SK-N-MC (cell line): ENCODE data around the gene DPP10.

Experiments
- DNase-seq: peaks from one replicate; pipeline ENCODE4 v3.0.0-alpha.2; 2011; ENCODE audit warnings: low read depth, low spot score
- H3K27ac ChIP-seq: fragments of 200-600 bp; sonication (generic); 2 replicates; pipeline ENCODE4 v1.5.1; 2016; ENCODE audit warnings: mixed run types
- H3K36me3 ChIP-seq: fragments of 200-600 bp; sonication (generic); 2 replicates; pipeline ENCODE4 v1.6.1; 2017; ENCODE audit warnings: antibody characterized with exemption, low read length, mixed read lengths; ENCODE audit not compliant: insufficient read depth
- H3K4me3 ChIP-seq: fragments of 200-600 bp; sonication (generic); 2 replicates; pipeline ENCODE4 v1.5.1; 2016
- H3K9ac ChIP-seq: fragments of 200-600 bp; sonication (generic); 2 replicates; pipeline ENCODE4 v1.8.0; 2017; ENCODE audit warnings: mixed run types, mixed read lengths; ENCODE audit not compliant: insufficient read length
- H3K9me3 ChIP-seq: fragments of 200-600 bp; sonication (generic); 2 replicates; pipeline ENCODE4 v1.6.1; 2017; ENCODE audit warnings: low read depth, mild to moderate bottlenecking, antibody characterized with exemption, low read length, moderate library complexity, mixed read lengths
- EZH2 ChIP-seq: fragments of 200-600 bp; sonication (generic); IDR thresholded peaks from one replicate; pipeline ENCODE4 v1.6.1; 2017; ENCODE audit warnings: antibody characterized with exemption
- FOXP2 ChIP-seq: optimal IDR thresholded peaks from 2 replicates; pipeline ENCODE3; 2011; ENCODE audit warnings: mild to moderate bottlenecking, moderate library complexity; ENCODE audit not compliant: insufficient read depth; ENCODE audit errors: extremely low read length, control extremely low read depth
- POLR2AphosphoS5 ChIP-seq: IDR thresholded peaks from 2 replicates; pipeline ENCODE4 v1.6.1; 2012; ENCODE audit warnings: mild to moderate bottlenecking, low read depth, low read length, borderline replicate concordance

The DPP10 gene

DNA sequence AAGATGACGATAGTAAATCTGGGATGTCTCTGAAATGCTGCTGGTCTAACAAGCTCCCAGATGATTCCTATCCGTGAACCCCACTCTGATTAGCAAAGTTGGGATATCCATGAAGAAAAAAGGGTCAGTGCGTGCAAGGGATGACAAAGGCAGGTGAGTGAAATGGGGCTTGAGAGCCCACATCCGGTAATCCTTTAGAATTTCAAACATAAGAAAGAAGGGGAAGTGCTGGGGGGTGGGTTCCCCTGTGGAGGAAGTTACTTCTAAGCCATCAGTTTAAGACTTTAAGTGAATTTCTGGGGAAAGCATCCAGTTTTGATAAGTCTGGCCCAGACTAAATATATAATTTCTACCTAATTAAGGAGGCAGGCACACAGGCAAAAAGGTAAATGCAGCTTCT, 209.5 kb downstream of the DPP10 start:
- Histone ChIP-seq H3K27ac (no peak overlapping the region), H3K9ac (no peak overlapping the region), H3K4me3 (no peak overlapping the region), H3K9me3 (no peaks in the 10 kb centered on the region), H3K36me3 (no peaks in the 10 kb centered on the region)
- TF ChIP-seq FOXP2: no peak
- TF ChIP-seq POLR2AphosphoS5: no peak
- TF ChIP-seq EZH2: no peak
- no peak for DNase-seq

DNA sequence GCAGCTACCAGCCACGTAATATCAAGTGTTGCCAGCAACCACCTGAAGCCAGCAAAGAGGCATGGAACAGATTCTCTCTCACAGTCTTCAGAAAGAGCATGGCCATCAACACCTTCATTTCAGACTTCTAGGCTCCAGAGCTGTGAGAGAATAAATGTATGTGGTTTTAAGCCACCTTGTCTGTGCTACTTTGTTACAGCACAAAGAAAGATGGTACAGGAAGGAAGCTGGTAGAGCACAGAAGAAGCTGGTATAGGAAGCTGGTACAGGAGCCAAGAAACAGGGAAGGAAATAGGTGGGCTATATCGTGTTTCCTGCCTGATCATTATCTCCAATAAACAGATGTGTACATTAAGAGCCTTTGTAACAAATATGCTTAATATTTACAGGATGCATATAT, 217.4 kb downstream of the DPP10 start:
- H3K36me3 ChIP-seq: no peaks in the 10 kb centered on the region
- no peak overlapping the region for H3K9ac ChIP-seq
- H3K9me3 ChIP-seq: no peaks in the 10 kb centered on the region
- no peak for DNase-seq
- no peak overlapping the region for H3K4me3 ChIP-seq
- H3K27ac ChIP-seq: no peak overlapping the region
- TF ChIP-seq EZH2 (no peak), FOXP2 (no peak), POLR2AphosphoS5 (no peak)

DNA sequence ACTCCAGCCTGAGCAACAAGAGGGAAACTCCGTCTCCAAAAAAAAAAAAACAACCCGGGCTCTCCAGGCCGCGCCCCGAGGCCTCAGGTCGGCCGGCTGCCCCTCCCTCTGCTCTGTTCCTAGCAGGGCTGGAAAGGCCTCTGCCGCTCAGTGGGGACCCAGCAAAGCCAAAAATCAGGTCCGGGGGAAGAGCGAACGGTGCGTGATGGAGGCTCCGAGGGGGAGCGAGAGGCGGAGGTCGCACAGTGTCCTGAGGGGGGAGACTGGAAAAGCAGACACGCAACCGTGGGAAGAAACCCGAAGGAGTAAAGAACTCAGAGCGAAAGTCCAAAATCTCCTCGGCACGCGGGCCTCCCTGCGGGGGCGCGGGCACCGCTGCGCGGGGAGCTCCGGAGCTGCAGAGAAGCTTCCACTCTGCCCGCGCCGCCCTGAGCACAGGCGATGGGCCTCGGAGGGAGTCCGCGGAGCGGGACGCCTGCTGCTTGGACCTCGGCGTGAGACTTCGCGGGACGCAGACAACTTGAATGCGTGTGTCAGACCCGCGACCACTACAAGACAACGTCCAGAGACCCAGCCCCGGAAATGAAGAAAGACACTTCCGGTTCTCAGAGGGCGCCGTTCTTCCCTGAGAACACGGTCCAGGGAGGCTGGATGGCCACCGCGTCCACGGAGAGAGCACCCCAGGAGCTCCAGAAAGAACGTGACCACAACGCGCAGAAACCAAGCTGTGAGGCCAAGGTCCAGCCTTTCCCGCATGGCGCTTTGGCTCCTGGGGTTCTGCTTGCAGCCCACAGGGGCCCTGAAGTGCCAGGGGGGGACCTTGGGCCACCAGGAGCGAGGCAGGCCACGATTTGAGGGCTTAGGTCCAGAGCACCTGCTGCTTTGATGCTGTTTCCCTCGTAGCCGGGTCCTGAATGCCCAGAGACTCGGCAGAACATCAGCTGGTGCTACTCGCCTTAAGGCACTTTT, 219.8 kb downstream of the DPP10 start:
- Histone ChIP-seq H3K36me3 (no peaks in the 10 kb centered on the region), H3K9ac (no peak overlapping the region), H3K9me3 (no peaks in the 10 kb centered on the region), H3K27ac (no peak overlapping the region), H3K4me3 (no peak overlapping the region)
- DNase-seq: no peak
- TF ChIP-seq FOXP2: no peak
- TF ChIP-seq POLR2AphosphoS5: no peak
- no peak for TF ChIP-seq EZH2

DNA sequence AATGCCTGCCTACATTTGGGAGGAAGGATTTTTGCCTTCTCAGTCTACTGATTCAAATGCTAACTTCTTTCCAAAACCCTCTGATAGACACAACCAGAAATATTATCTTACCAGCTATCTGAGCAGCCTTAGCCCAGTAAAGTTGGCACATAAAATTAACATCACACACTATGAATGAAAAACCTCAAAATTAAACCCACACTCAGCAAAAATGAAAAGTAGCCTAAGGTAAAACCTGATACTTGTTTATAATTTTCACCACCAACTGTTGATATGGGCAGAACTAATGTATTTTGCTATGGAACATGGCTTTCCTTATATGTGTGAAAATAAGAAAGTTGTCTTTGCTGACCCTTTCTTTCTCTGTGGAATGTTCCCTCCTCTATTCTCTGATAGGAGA, 226.0 kb downstream of the DPP10 start:
- TF ChIP-seq EZH2 (no peak), POLR2AphosphoS5 (no peak), FOXP2 (no peak)

DNA sequence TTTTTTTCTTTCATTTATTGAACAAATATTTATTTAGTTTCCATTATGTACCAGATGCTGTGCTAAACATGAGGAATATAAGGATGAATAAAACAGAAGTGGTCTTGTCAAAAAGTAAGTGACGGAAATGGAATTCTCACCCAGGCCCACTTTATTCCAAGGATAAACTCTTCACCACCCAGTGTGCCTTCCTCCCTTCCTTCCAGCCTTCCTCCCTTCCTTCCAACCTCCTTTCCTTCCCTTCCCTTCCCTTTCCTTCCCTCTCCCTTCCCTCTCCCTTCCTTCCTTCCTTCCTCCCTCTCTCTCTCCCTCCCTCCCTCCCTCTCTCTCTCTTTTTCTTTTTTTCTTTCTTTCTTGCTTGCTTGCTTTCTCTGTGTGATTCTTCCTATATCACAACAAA, 240.8 kb downstream of the DPP10 start:
- no peak for DNase-seq
- no peaks in the 10 kb centered on the region for H3K36me3 ChIP-seq
- TF ChIP-seq POLR2AphosphoS5 (no peak), EZH2 (no peak), FOXP2 (no peak)

More for the DNA sequence above, 226.0 kb downstream of the DPP10 start:
- Histone ChIP-seq H3K9me3 (no peaks in the 10 kb centered on the region), H3K4me3 (no peak overlapping the region), H3K36me3 (no peaks in the 10 kb centered on the region), H3K9ac (no peak overlapping the region), H3K27ac (no peak overlapping the region)
- DNase-seq: no peak

DNA sequence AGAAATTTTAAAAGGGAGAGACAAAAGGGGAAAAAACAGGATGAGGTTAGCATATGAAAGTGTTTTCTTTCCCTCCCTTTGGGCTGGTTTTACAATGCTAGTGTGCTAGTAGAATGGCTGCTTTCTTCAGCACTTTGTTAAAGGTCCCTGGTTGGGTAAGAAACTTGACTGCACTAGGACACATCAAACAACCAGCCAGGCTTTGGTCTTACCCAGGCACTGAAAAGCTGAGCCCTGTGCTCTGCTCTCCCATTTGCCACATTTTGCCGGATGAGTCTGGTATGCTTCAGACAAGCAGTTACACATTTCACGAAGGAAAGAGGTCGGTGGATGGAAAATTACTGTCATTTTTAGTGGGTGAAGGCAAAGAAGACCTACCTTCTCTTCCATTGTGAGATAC, 242.0 kb downstream of the DPP10 start:
- H3K9me3 ChIP-seq: no peaks in the 10 kb centered on the region
- H3K36me3 ChIP-seq: no peaks in the 10 kb centered on the region
- no peak overlapping the region for H3K27ac ChIP-seq
- H3K4me3 ChIP-seq: no peak overlapping the region
- TF ChIP-seq EZH2: no peak
- DNase-seq: no peak
- H3K9ac ChIP-seq: no peak overlapping the region

More for the DNA sequence above, 240.8 kb downstream of the DPP10 start:
- Histone ChIP-seq H3K27ac (no peak overlapping the region), H3K9ac (no peak overlapping the region), H3K9me3 (no peaks in the 10 kb centered on the region), H3K4me3 (no peak overlapping the region)

DNA sequence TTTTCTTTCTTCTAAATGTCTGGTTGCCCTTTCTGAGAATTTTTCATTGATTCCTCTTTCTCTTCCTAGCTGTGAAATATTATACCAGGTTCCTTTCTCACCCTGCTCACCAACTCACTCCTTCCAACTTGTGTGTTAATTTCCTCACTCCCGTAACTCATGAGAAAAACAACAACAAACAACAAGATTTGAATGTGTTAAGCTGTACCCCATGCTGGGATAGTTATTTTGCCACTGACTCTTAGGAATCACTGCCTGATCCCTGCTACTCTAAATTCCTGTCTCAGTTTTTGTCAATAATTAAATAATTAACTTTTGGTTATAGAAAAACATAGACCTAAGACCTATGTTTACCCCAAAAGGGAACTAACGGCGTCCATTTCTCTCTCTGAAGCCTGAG, 242.7 kb downstream of the DPP10 start:
- H3K36me3 ChIP-seq: no peaks in the 10 kb centered on the region
- no peak for DNase-seq
- no peak overlapping the region for H3K27ac ChIP-seq
- TF ChIP-seq EZH2: no peak
- TF ChIP-seq POLR2AphosphoS5: no peak
- no peak for TF ChIP-seq FOXP2
- no peak overlapping the region for H3K4me3 ChIP-seq
- no peak overlapping the region for H3K9ac ChIP-seq
- no peaks in the 10 kb centered on the region for H3K9me3 ChIP-seq

DNA sequence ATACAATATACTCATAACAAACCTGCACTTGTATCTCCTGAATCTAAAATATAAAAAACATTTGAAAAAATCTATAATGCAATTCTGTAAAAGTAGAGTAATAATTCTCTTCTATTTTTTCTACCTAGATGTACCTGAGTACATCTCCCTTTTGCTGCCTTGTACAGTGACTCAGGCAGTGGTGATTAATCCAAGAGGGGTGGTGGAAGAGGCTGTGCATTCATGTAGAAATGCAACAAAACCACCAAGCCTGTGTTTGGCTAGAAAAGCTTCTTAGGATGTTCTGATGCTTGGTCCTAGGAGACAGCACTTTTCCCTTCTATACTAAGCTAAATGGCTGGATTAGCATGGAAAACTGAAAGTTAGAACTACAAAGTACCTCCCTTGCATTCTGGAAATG, 245.8 kb downstream of the DPP10 start:
- no peak for TF ChIP-seq FOXP2
- no peak for TF ChIP-seq POLR2AphosphoS5
- TF ChIP-seq EZH2: no peak

DNA sequence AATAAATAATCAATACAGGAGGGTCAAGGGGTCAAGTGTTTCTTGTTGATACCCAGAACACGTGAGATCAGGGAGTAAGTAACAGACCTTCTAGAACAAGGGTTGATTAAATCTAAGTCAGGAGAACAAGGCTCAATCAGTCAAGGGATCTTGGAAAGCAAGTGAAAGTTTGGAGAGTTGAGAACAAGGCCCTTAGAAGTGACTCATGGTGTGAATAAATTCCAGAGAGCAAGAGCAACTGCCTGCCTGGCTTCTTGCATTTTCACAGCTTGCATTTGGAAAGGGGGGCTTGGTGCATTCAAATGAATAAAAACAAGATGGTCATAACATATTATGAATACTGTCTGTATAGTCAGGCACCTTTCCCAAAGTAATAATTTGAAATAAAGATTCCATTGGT, 256.1 kb downstream of the DPP10 start:
- no peak for TF ChIP-seq POLR2AphosphoS5
- no peak for DNase-seq
- Histone ChIP-seq H3K27ac (no peak overlapping the region), H3K9ac (no peak overlapping the region), H3K36me3 (no peaks in the 10 kb centered on the region), H3K9me3 (no peaks in the 10 kb centered on the region), H3K4me3 (no peak overlapping the region)

More for the DNA sequence above, 245.8 kb downstream of the DPP10 start:
- no peaks in the 10 kb centered on the region for H3K9me3 ChIP-seq
- H3K36me3 ChIP-seq: no peaks in the 10 kb centered on the region
- DNase-seq: no peak
- H3K27ac ChIP-seq: no peak overlapping the region
- no peak overlapping the region for H3K9ac ChIP-seq
- H3K4me3 ChIP-seq: no peak overlapping the region
